Activated gamma-delta T cell treated with anti-CD3 and anti-CD28 coated beads, Interleukin-2, amount 50 U/mL, for 16 hours (primary cell): Measurements from ENCODE around the gene NRP1.

Experiments
- DNase-seq: peaks from one replicate; pipeline ENCODE4 v3.0.0-alpha.2; 2020; ENCODE audit warnings: low read depth

The NRP1 gene

GRCh38 chr10:33183655-33184054 lies 150.8 kb downstream of the NRP1 start:
- no peak for DNase-seq

- no peak for DNase-seq
Measured at GRCh38 chr10:33180921-33181320, 153.5 kb downstream of the NRP1 start.

- no peak for DNase-seq
Measured at GRCh38 chr10:33180390-33180789, 154.1 kb downstream of the NRP1 start.

GRCh38 chr10:33179067-33179466 lies 155.4 kb downstream of the NRP1 start:
- DNase-seq: no peak

GRCh38 chr10:33178026-33178755 lies 156.3 kb downstream of the NRP1 start:
- DNase-seq: no peak

GRCh38 chr10:33176688-33177087 lies 157.8 kb downstream of the NRP1 start:
- no peak for DNase-seq

GRCh38 chr10:33174674-33175434 lies 159.6 kb downstream of the NRP1 start:
- DNase-seq: no peak

GRCh38 chr10:33165911-33166310 lies 168.6 kb downstream of the NRP1 start:
- no peak for DNase-seq

- no peak for DNase-seq
Measured at GRCh38 chr10:33164060-33164709, 170.3 kb downstream of the NRP1 start.

GRCh38 chr10:33162248-33162575 lies 172.3 kb downstream of the NRP1 start:
- no peak for DNase-seq

- DNase-seq: no peak
Measured at GRCh38 chr10:33161550-33162247, 172.8 kb downstream of the NRP1 start.

- DNase-seq: no peak
Measured at GRCh38 chr10:33160151-33160550, 174.3 kb downstream of the NRP1 start.

- DNase-seq: no peak
Measured at GRCh38 chr10:33157103-33157502, 177.4 kb downstream of the NRP1 start.

- DNase-seq: no peak
Measured at GRCh38 chr10:33155720-33156638, 178.5 kb downstream of the NRP1 start.

GRCh38 chr10:33154590-33154989 lies 179.9 kb downstream of the NRP1 start:
- DNase-seq: no peak

- DNase-seq: no peak
Measured at GRCh38 chr10:33153968-33154327, 180.5 kb downstream of the NRP1 start.

GRCh38 chr10:33153251-33153967 lies 181.1 kb downstream of the NRP1 start:
- DNase-seq: no peak

GRCh38 chr10:33152750-33153149 lies 181.7 kb downstream of the NRP1 start:
- DNase-seq: no peak

- no peak for DNase-seq
Measured at GRCh38 chr10:33152146-33152545, 182.3 kb downstream of the NRP1 start.

GRCh38 chr10:33151344-33151864 lies 183.1 kb downstream of the NRP1 start:
- DNase-seq: no peak

GRCh38 chr10:33150889-33151288 lies 183.6 kb downstream of the NRP1 start:
- no peak for DNase-seq
